H9 (cell line): Measurements from ENCODE around the gene OTUB2. TPM values are rescaled to one million over a fixed set of nuclear protein-coding genes. Genes with fewer than 3 reads are reported as not detected.

Experiments used
- DNase-seq: peaks from one replicate; pipeline ENCODE4 v3.0.0-alpha.2; 2017
- H2AFZ ChIP-seq: one replicate; pipeline ENCODE4 v1.6.1; 2013; ENCODE audit warnings: mild to moderate bottlenecking, low read length, control low read depth, moderate library complexity
- H2AK5ac ChIP-seq: 2 replicates; pipeline ENCODE4 v1.6.1; 2013; ENCODE audit warnings: low read length, control low read depth, mixed read lengths; ENCODE audit not compliant: insufficient read length
- H2BK120ac ChIP-seq: one replicate; pipeline ENCODE4 v1.6.1; 2013; ENCODE audit warnings: low read depth, mild to moderate bottlenecking, low read length, control low read depth, inconsistent platforms; ENCODE audit not compliant: poor library complexity, severe bottlenecking
- H2BK12ac ChIP-seq: 2 replicates; pipeline ENCODE4 v1.6.1; 2013; ENCODE audit warnings: low read length, control low read depth, mixed read lengths, low read depth; ENCODE audit not compliant: insufficient read length
- H2BK15ac ChIP-seq: 2 replicates; pipeline ENCODE4 v1.6.1; 2013; ENCODE audit warnings: low read depth, low read length, control low read depth
- H2BK20ac ChIP-seq: one replicate; pipeline ENCODE4 v1.6.1; 2013; ENCODE audit warnings: low read depth, mild to moderate bottlenecking, low read length, control low read depth, inconsistent platforms; ENCODE audit not compliant: poor library complexity, severe bottlenecking
- H2BK5ac ChIP-seq: 2 replicates; pipeline ENCODE4 v1.6.1; 2013; ENCODE audit warnings: low read length, control low read depth, mixed read lengths; ENCODE audit not compliant: insufficient read length
- H3K14ac ChIP-seq: 2 replicates; pipeline ENCODE4 v1.6.1; 2013; ENCODE audit warnings: low read length, control low read depth; ENCODE audit not compliant: insufficient read depth
- H3K18ac ChIP-seq: 2 replicates; pipeline ENCODE4 v1.6.1; 2013; ENCODE audit warnings: low read depth, mild to moderate bottlenecking, mixed read lengths, low read length, control low read depth; ENCODE audit not compliant: insufficient read length
- H3K23ac ChIP-seq: 2 replicates; pipeline ENCODE4 v1.6.1; 2013; ENCODE audit warnings: low read length, control low read depth, mixed read lengths, low read depth; ENCODE audit not compliant: insufficient read length
- H3K23me2 ChIP-seq: 2 replicates; pipeline ENCODE4 v1.6.1; 2013; ENCODE audit warnings: low read depth, mild to moderate bottlenecking, mixed read lengths, low read length, control low read depth; ENCODE audit not compliant: insufficient read length, poor library complexity, severe bottlenecking
- H3K27ac ChIP-seq: 2 replicates; pipeline ENCODE4 v1.5.1; 2013; ENCODE audit warnings: low read length, control low read depth, mixed read lengths, low read depth; ENCODE audit not compliant: insufficient read length
- H3K27me3 ChIP-seq: 2 replicates; pipeline ENCODE4 v1.6.1; 2013; ENCODE audit warnings: low read length, control low read depth, inconsistent platforms; ENCODE audit not compliant: insufficient read depth
- H3K4ac ChIP-seq: 2 replicates; pipeline ENCODE4 v1.6.1; 2013; ENCODE audit warnings: low read depth, mild to moderate bottlenecking, control low read depth, inconsistent platforms, low read length, moderate library complexity
- H3K4me1 ChIP-seq: 2 replicates; pipeline ENCODE4 v1.6.1; 2013; ENCODE audit warnings: low read length, control low read depth, inconsistent platforms; ENCODE audit not compliant: insufficient read depth
- H3K4me2 ChIP-seq: 2 replicates; pipeline ENCODE4 v1.6.1; 2013; ENCODE audit warnings: low read length, control low read depth, mixed read lengths; ENCODE audit not compliant: insufficient read length, insufficient read depth
- H3K56ac ChIP-seq: 2 replicates; pipeline ENCODE4 v1.6.1; 2013; ENCODE audit warnings: low read depth, mild to moderate bottlenecking, mixed read lengths, low read length, control low read depth; ENCODE audit not compliant: insufficient read length
- H3K79me1 ChIP-seq: 2 replicates; pipeline ENCODE4 v1.6.1; 2013; ENCODE audit warnings: low read depth, mild to moderate bottlenecking, moderate library complexity, low read length, control low read depth, inconsistent platforms; ENCODE audit not compliant: insufficient read depth, poor library complexity, severe bottlenecking
- H3K79me2 ChIP-seq: 2 replicates; pipeline ENCODE4 v1.6.1; 2013; ENCODE audit warnings: low read length, control low read depth, inconsistent platforms; ENCODE audit not compliant: insufficient read depth
- H3K9ac ChIP-seq: 2 replicates; pipeline ENCODE4 v1.6.1; 2013; ENCODE audit warnings: low read length, control low read depth, mixed read lengths; ENCODE audit not compliant: insufficient read length; ENCODE audit errors: extremely low read depth
- H3K9me3 ChIP-seq: one replicate; pipeline ENCODE4 v1.6.1; 2013; ENCODE audit warnings: low read depth, low read length, inconsistent platforms; ENCODE audit not compliant: control insufficient read depth
- H3T11ph ChIP-seq: one replicate; pipeline ENCODE4 v1.6.1; 2013; ENCODE audit warnings: mild to moderate bottlenecking, low read length, control low read depth, inconsistent platforms
- H4K20me1 ChIP-seq: one replicate; pipeline ENCODE4 v1.6.1; 2013; ENCODE audit not compliant: control insufficient read depth, insufficient read length, insufficient read depth
- H4K5ac ChIP-seq: 2 replicates; pipeline ENCODE4 v1.6.1; 2013; ENCODE audit warnings: low read depth, mild to moderate bottlenecking, mixed read lengths, low read length, control low read depth; ENCODE audit not compliant: insufficient read length
- H4K8ac ChIP-seq: replicated peaks from 2 replicates; pipeline ENCODE4 v1.6.1; 2013; ENCODE audit warnings: low read length, control low read depth, mixed read lengths, low read depth; ENCODE audit not compliant: insufficient read length
- H4K91ac ChIP-seq: 2 replicates; pipeline ENCODE4 v1.6.1; 2013; ENCODE audit warnings: low read depth, mild to moderate bottlenecking, moderate library complexity, mixed read lengths, low read length, control low read depth; ENCODE audit not compliant: insufficient read length
- H3K27ac Mint-ChIP-seq, 3 experiments: 2 replicates in 2 of 3; 3 replicates in 1 of 3; pipeline ENCODE4 v1.8.0; 2020 to 2021; ENCODE audit warnings: mixed read lengths in 3 of 3, mild to moderate bottlenecking in 1 of 3, moderate library complexity in 1 of 3
- H3K27me3 Mint-ChIP-seq: 2 replicates; pipeline ENCODE4 v1.8.0; 2021; ENCODE audit warnings: low read depth, mild to moderate bottlenecking, moderate library complexity, mixed read lengths
- H3K36me3 Mint-ChIP-seq, 3 experiments: 2 replicates in 2 of 3; 3 replicates in 1 of 3; pipeline ENCODE4 v1.8.0; 2020 to 2021; ENCODE audit warnings: low read depth in 3 of 3, mixed read lengths in 3 of 3; ENCODE audit not compliant: insufficient read depth in 1 of 3
- H3K4me1 Mint-ChIP-seq, 2 experiments: 2 replicates each; pipeline ENCODE4 v1.8.0; 2020; ENCODE audit warnings: mixed read lengths in 2 of 2
- H3K4me3 Mint-ChIP-seq, 2 experiments: 2 replicates in 1 of 2; 3 replicates in 1 of 2; pipeline ENCODE4 v1.8.0; 2020 to 2021; ENCODE audit warnings: mild to moderate bottlenecking in 2 of 2, mixed read lengths in 2 of 2, moderate library complexity in 1 of 2
- H3K9me3 Mint-ChIP-seq, 2 experiments: 2 replicates in 1 of 2; 3 replicates in 1 of 2; pipeline ENCODE4 v1.8.0; 2020; ENCODE audit warnings: mild to moderate bottlenecking in 2 of 2, mixed read lengths in 2 of 2, moderate library complexity in 1 of 2
- CTCF ChIP-seq: fragments of 200-600 bp; sonication (generic); conservative IDR thresholded peaks from 3 replicates; pipeline ENCODE4 v1.8.0; 2021; ENCODE audit warnings: antibody characterized with exemption, mild to moderate bottlenecking
- WGBS: extraction: QIAGEN DNeasy Blood & Tissue Kit; methylation state at CpG from one replicate; pipeline ENCODE4 v1.1.7; 2013; ENCODE audit warnings: missing lambda C conversion rate, low lambda C conversion rate, mixed read lengths; ENCODE audit not compliant: insufficient read length; ENCODE audit errors: extremely low coverage; 5-methylcytosine and 5-hydroxymethylcytosine counted together
- total RNA-seq: library from RNA; stranded (reverse); gene quantifications from 2 replicates; pipeline ENCODE4 v1.2.1, GENCODE V29; 2021

OTUB2 gene
- total RNA-seq, 1 experiment from 2014 or later, result 3.6 TPM

- no peak overlapping the region for H3K18ac ChIP-seq
- H2AFZ ChIP-seq, result no peak overlapping the region
- H3K79me1 ChIP-seq, result no peaks in the 10 kb centered on the region
- no peak overlapping the region for H2BK12ac ChIP-seq
- Mint-ChIP-seq H3K9me3 (no peaks in the 10 kb centered on the region), H3K4me3 (no peak overlapping the region), H3K27ac (no peak overlapping the region), H3K36me3 (no peaks in the 10 kb centered on the region), H3K27me3 (peaks cover 12% of the 10 kb centered on the region), H3K4me1 (peaks cover 3 to 14% of the 10 kb centered on the region in 2 experiments; a peak in 3 of 4 replicates)
- no peak overlapping the region for H3K27ac ChIP-seq
- WGBS, result no CpG with 5 or more reads among the region's 2 CpGs
- H4K91ac ChIP-seq, result no peak overlapping the region
- no peaks in the 10 kb centered on the region for H3K23me2 ChIP-seq
- no peaks in the 10 kb centered on the region for H3K9me3 ChIP-seq
- H2BK20ac ChIP-seq, result no peak overlapping the region
- H3K9ac ChIP-seq, result no peak overlapping the region
- H4K8ac ChIP-seq, result no peak overlapping the region
- H3K4me2 ChIP-seq, result no peak overlapping the region
- no peak overlapping the region for H3K56ac ChIP-seq
- no peak overlapping the region for H2BK15ac ChIP-seq
- H3K23ac ChIP-seq, result no peak overlapping the region
- H2BK120ac ChIP-seq, result no peak overlapping the region
- no peak overlapping the region for H2BK5ac ChIP-seq
- no peak overlapping the region for H3K4ac ChIP-seq
- no peak overlapping the region for H3T11ph ChIP-seq
- no peak overlapping the region for H3K14ac ChIP-seq
- DNase-seq, result no peak
- H3K27me3 ChIP-seq, result no peaks in the 10 kb centered on the region
- no peak overlapping the region for H4K5ac ChIP-seq
- TF ChIP-seq CTCF, result no peak
- no peaks in the 10 kb centered on the region for H4K20me1 ChIP-seq
- H3K79me2 ChIP-seq, result no peaks in the 10 kb centered on the region
- no peaks in the 10 kb centered on the region for H3K4me1 ChIP-seq
- H2AK5ac ChIP-seq, result no peak overlapping the region
Observed at GRCh38 chr14:94011795-94012194, 14.3 kb upstream of the OTUB2 start.
